ENCODE results near the gene SERPINA9.
"Not testable (repeated sequence)": the region's sequence is repeated elsewhere in the genome, so short reads cannot be mapped to it uniquely, and the experiment has no call there.

The SERPINA9 gene

DNA sequence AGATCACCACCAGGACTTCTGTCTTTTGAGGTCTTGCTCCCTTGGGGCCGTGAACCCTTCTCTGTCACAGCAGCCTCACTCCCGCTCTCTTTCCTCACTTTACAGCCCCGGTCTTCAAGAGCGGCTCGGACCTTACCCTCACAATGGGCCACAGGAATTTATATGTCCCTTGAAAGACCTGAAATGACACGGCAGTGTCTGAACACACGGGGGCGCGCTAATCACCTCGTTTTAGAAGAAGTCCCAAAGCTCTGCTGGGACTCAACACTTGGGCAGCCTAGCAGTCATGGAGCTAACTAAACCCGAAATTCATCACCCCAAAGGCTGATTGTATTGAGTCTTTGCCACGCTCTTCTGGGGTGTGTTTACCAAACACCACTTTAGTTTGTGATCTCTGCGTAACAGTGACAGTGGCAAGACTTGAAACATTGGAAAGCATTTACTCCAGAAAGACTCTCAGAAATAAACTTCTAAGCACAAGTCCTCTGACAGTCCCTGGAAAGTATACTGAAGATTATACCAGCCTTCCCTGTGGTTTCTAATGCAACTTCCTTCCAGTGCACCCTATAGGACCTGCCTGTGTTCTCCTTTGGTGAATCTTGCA, 52.4 kb downstream of the SERPINA9 start:
- no peak for DNase-seq (ENCODE audit: extremely low read depth, low read depth)
- TF ChIP-seq, protein P1, sequence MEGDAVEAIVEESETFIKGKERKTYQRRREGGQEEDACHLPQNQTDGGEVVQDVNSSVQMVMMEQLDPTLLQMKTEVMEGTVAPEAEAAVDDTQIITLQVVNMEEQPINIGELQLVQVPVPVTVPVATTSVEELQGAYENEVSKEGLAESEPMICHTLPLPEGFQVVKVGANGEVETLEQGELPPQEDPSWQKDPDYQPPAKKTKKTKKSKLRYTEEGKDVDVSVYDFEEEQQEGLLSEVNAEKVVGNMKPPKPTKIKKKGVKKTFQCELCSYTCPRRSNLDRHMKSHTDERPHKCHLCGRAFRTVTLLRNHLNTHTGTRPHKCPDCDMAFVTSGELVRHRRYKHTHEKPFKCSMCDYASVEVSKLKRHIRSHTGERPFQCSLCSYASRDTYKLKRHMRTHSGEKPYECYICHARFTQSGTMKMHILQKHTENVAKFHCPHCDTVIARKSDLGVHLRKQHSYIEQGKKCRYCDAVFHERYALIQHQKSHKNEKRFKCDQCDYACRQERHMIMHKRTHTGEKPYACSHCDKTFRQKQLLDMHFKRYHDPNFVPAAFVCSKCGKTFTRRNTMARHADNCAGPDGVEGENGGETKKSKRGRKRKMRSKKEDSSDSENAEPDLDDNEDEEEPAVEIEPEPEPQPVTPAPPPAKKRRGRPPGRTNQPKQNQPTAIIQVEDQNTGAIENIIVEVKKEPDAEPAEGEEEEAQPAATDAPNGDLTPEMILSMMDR (IDR thresholded peaks at IDR 0.05; ENCODE audit: low read depth, low read length), result peak; percentile 75

DNA sequence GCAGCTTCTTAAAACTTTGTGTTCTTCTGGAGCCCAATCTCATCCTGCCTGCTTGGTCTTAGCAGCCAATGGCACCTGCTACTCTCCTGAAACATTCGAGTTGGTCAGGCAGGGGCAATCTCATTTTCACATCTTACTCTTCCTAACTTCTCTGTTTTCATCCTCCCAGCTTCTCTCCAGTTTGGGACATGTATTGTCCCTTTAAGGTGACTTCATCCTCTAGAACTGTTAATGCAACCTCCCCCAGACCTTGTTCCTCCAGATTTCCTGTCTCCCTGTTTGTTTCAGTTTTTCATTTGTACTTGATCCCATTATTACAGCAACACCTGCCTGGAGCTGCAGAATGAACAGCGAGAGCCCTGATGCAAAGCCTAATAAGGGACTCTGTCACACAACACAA, 54.7 kb downstream of the SERPINA9 start:
- DNase-seq (ENCODE audit: extremely low read depth, low read depth), result no peak
- TF ChIP-seq, protein P1 (IDR thresholded peaks at IDR 0.05; ENCODE audit: low read depth, low read length), result no peak

DNA sequence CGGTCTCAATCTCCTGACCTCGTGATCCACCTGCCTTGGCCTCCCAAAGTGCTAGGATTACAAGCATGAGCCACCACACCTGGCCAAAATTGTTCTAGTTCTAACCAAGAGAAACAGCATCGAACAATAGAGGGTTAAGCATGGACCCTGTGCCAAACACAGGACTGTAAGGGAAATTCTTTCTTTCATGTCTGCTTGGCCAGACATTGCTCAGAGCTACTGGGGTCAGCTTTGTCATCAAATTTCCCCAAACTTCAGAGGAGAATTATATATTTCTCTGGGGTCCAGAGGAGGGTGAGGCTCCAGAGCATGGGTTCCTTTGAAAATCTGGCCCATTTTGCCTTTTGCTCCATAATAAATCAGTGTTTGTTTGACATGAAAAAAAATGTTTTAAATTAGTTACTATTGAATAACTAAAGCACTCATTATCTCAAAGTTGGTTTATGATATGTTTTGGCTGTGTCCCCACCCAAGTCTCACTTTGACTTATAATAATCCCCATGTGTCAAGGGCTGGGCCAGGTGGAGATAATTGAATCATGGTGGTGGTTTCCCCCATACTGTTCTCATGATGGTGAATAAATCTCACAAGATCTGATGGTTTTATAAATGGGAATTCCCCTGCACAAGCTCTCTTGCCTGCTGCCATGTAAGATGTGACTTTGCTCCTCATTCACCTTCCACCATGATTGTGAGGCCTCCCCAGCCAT, 58.3 kb downstream of the SERPINA9 start:
- not testable (repeated sequence) for DNase-seq (ENCODE audit: extremely low read depth, low read depth)
